OCI-LY1 (cell line): ENCODE data around the gene TMEM179.
"Not testable (repeated sequence)": the region's sequence is repeated elsewhere in the genome, so short reads cannot be mapped to it uniquely, and the experiment has no call there.

Experiments
- H2AFZ ChIP-seq: fragments of 200-600 bp; sonication (generic), shearing (Covaris generic); 2 replicates; pipeline ENCODE4 v1.6.0; 2014; ENCODE audit warnings: antibody characterized with exemption, mild to moderate bottlenecking, low read length
- H3F3A ChIP-seq: fragments of 200-600 bp; sonication (generic), shearing (Covaris generic); 2 replicates; pipeline ENCODE4 v1.6.0; 2014; ENCODE audit warnings: mild to moderate bottlenecking, antibody characterized with exemption, low read length, moderate library complexity; ENCODE audit not compliant: insufficient read depth
- H3K27ac ChIP-seq: fragments of 200-600 bp; sonication (generic); 2 replicates; pipeline ENCODE4 v1.5.1; 2014; ENCODE audit warnings: low read length, mixed run types, mild to moderate bottlenecking, low read depth; ENCODE audit not compliant: poor library complexity, severe bottlenecking
- H3K27me3 ChIP-seq: fragments of 200-600 bp; sonication (generic); 2 replicates; pipeline ENCODE4 v1.6.0; 2014; ENCODE audit warnings: antibody characterized with exemption, mild to moderate bottlenecking, low read length, moderate library complexity; ENCODE audit not compliant: insufficient read depth
- H3K36me3 ChIP-seq: fragments of 200-600 bp; sonication (generic); 2 replicates; pipeline ENCODE4 v1.6.1; 2014; ENCODE audit warnings: mild to moderate bottlenecking, antibody characterized with exemption, low read length, moderate library complexity, mixed read lengths; ENCODE audit not compliant: insufficient read depth
- H3K4me1 ChIP-seq: fragments of 200-600 bp; sonication (generic); 2 replicates; pipeline ENCODE4 v1.5.1; 2014; ENCODE audit warnings: mild to moderate bottlenecking, low read length, moderate library complexity; ENCODE audit not compliant: insufficient read depth, severe bottlenecking
- H3K4me2 ChIP-seq: fragments of 200-600 bp; sonication (generic), shearing (Covaris generic); 2 replicates; pipeline ENCODE4 v1.6.1; 2014; ENCODE audit warnings: low read length
- H3K4me3 ChIP-seq: fragments of 200-600 bp; sonication (generic); 2 replicates; pipeline ENCODE4 v1.5.1; 2014; ENCODE audit warnings: low read length, low read depth, mild to moderate bottlenecking, mixed read lengths; ENCODE audit not compliant: poor library complexity, severe bottlenecking
- H3K79me2 ChIP-seq: fragments of 200-600 bp; shearing (Covaris generic); 2 replicates; pipeline ENCODE4 v1.6.1; 2016; ENCODE audit warnings: mixed run types, low read length, mixed read lengths; ENCODE audit not compliant: insufficient read depth
- H3K9ac ChIP-seq: fragments of 200-600 bp; sonication (generic), shearing (Covaris generic); 2 replicates; pipeline ENCODE4 v1.6.1; 2014; ENCODE audit warnings: mild to moderate bottlenecking, low read length, mixed read lengths
- H3K9me2 ChIP-seq: fragments of 200-600 bp; sonication (generic), shearing (Covaris generic); 2 replicates; pipeline ENCODE4 v1.6.1; 2014; ENCODE audit warnings: low read depth, mild to moderate bottlenecking, low read length, mixed read lengths
- H3K9me3 ChIP-seq: fragments of 200-600 bp; shearing (Covaris generic); 2 replicates; pipeline ENCODE4 v1.6.1; 2014; ENCODE audit warnings: low read length, mixed read lengths
- H4K20me1 ChIP-seq: fragments of 200-600 bp; sonication (generic), shearing (Covaris generic); 2 replicates; pipeline ENCODE4 v1.6.0; 2016; ENCODE audit warnings: mild to moderate bottlenecking, low read length; ENCODE audit not compliant: insufficient read depth
- CTCF ChIP-seq: fragments of 200-600 bp; sonication (generic), shearing (Covaris generic); IDR thresholded peaks from 2 replicates; pipeline ENCODE4 v1.5.1; 2017; ENCODE audit warnings: mild to moderate bottlenecking, antibody characterized with exemption, low read length, moderate library complexity, mixed read lengths
- EZH2 ChIP-seq: fragments of 200-600 bp; sonication (generic), shearing (Covaris generic); IDR thresholded peaks from 2 replicates; pipeline ENCODE4 v1.8.0; 2017; ENCODE audit warnings: borderline replicate concordance, mixed run types, mild to moderate bottlenecking, antibody characterized with exemption, low read length, moderate library complexity, mixed read lengths

Gene TMEM179

GRCh38 chr14:104637546-104638003 lies 33.0 kb upstream of the TMEM179 start:
- no peaks in the 10 kb centered on the region for H3F3A ChIP-seq
- no peak overlapping the region for H3K4me3 ChIP-seq
- TF ChIP-seq CTCF (no peak), EZH2 (no peak)
- no peak overlapping the region for H2AFZ ChIP-seq
- H3K9me2 ChIP-seq, result no peaks in the 10 kb centered on the region
- no peaks in the 10 kb centered on the region for H3K36me3 ChIP-seq
- no peaks in the 10 kb centered on the region for H3K9me3 ChIP-seq
- H3K27me3 ChIP-seq, result peaks cover 24% of the 10 kb centered on the region
- H4K20me1 ChIP-seq, result no peaks in the 10 kb centered on the region
- H3K4me1 ChIP-seq, result no peaks in the 10 kb centered on the region
- H3K79me2 ChIP-seq, result no peaks in the 10 kb centered on the region
- no peak overlapping the region for H3K4me2 ChIP-seq
- no peak overlapping the region for H3K9ac ChIP-seq
- H3K27ac ChIP-seq, result no peak overlapping the region

- H3K36me3 ChIP-seq, H3F3A ChIP-seq, H3K27ac ChIP-seq, H3K4me1 ChIP-seq, H3K9me3 ChIP-seq, H3K9me2 ChIP-seq, H2AFZ ChIP-seq, H3K4me3 ChIP-seq, H4K20me1 ChIP-seq, H3K9ac ChIP-seq, H3K4me2 ChIP-seq, H3K79me2 ChIP-seq: not testable (repeated sequence)
- peaks cover 21% of the 10 kb centered on the region for H3K27me3 ChIP-seq
These were observed 32.4 kb upstream of the TMEM179 start for GRCh38 chr14:104636846-104637545.

GRCh38 chr14:104636131-104636530 lies 31.6 kb upstream of the TMEM179 start:
- H3K9ac ChIP-seq, result no peak overlapping the region
- H3K9me2 ChIP-seq, result no peaks in the 10 kb centered on the region
- TF ChIP-seq CTCF (no peak), EZH2 (no peak)
- no peak overlapping the region for H2AFZ ChIP-seq
- H3K9me3 ChIP-seq, result no peaks in the 10 kb centered on the region
- H3K27ac ChIP-seq, result no peak overlapping the region
- H3K79me2 ChIP-seq, result no peaks in the 10 kb centered on the region
- H4K20me1 ChIP-seq, result no peaks in the 10 kb centered on the region
- no peaks in the 10 kb centered on the region for H3K36me3 ChIP-seq
- no peaks in the 10 kb centered on the region for H3K4me1 ChIP-seq
- no peaks in the 10 kb centered on the region for H3F3A ChIP-seq
- H3K27me3 ChIP-seq, result peaks cover 21% of the 10 kb centered on the region
- no peak overlapping the region for H3K4me2 ChIP-seq
- no peak overlapping the region for H3K4me3 ChIP-seq

GRCh38 chr14:104635717-104636116 lies 31.1 kb upstream of the TMEM179 start:
- no peaks in the 10 kb centered on the region for H3K79me2 ChIP-seq
- TF ChIP-seq EZH2, result no peak
- no peak for TF ChIP-seq CTCF
- no peaks in the 10 kb centered on the region for H3K9me2 ChIP-seq
- H3K27ac ChIP-seq, result no peak overlapping the region
- no peaks in the 10 kb centered on the region for H3K36me3 ChIP-seq
- no peak overlapping the region for H2AFZ ChIP-seq
- no peak overlapping the region for H3K9ac ChIP-seq
- H3K9me3 ChIP-seq, result no peaks in the 10 kb centered on the region
- H3K4me1 ChIP-seq, result no peaks in the 10 kb centered on the region
- no peaks in the 10 kb centered on the region for H3F3A ChIP-seq
- H3K27me3 ChIP-seq, result peaks cover 21% of the 10 kb centered on the region
- no peak overlapping the region for H3K4me2 ChIP-seq
- H4K20me1 ChIP-seq, result no peaks in the 10 kb centered on the region
- no peak overlapping the region for H3K4me3 ChIP-seq
